GM19467 (cell line): ENCODE data around the gene FAU.
"Not testable (repeated sequence)": the region's sequence is repeated elsewhere in the genome, so short reads cannot be mapped to it uniquely, and the experiment has no call there.

Experiments used
- ATAC-seq: cut with Tn5 transposase; IDR thresholded peaks from one replicate; pipeline ENCODE4 v1.9.1; 2021; ENCODE audit warnings: mild to moderate bottlenecking, moderate library complexity; ENCODE audit not compliant: unreplicated experiment

Gene FAU

DNA sequence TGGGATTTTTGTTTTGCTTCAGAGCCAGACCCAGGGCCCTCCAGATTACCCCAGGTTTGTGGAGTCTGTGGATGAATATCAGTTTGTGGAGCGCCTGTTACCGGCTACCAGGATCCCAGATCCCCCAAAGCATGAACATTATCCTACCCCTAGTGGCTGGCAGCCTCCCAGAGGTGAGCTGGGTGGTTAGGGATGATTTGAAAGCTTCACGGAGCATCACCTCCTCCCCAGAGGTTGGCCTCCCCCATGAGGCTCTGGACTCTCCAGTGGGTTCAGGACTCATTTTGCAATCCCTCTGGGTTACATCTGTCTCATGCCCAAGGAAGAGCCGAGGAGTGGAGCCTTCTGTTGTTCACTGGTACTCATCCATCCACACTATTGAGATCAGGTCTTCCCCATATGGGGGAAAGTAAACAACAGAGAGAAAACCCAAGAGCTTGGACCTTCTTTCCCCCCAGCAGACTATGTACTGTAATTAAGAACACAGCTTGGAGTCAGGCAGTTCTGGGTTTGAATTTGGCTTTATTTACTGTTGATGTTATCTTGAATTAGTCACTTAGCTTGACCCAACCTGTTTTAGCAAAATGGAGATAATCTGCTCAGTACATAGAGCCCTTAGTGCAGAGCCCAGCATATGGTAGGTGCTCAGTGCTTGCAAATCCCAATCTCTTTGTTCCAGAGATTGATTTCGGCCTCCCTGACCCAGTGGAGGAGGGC, 2.7 kb upstream of the FAU start:
- ATAC-seq: no peak

DNA sequence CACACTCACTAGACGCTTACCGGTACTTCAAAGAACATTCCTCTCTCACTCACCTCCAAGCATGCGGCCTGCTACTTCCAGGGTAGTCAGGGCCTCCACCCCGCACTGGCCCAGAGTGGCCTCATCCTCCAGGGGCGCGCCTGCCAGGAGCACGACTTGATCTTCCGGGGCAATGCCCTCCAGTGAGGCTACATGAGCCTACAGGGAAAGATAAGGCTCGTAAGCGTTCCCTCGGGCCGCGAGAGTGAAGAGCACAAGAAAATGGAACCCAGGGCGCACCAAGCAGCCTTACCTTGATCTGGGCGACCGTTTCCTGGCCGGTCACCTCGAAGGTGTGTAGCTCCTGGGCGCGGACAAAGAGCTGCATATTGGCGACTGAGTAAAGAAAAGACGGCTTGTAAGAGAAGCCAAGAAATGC, 478 bp downstream of the FAU start:
- no peak for ATAC-seq

DNA sequence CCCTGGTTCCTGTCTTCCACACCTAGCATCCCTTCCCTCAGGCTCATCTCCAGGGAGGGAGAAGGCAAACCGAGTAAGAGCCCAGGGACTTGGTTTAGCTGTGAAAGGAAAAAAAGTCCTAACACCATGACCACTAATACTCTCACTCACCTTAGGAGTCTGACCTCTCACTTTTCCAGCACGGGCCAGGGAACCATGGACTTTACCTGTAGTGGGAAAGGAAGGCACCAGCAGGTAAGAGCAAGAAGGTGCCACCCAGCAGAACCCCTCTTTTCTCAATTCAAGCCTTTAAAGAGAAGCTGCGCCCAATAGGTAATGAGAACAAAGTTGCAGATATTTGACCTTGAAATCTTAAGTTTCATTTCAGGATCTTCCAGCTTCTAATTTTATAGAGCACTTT, 1.1 kb downstream of the FAU start:
- ATAC-seq: no peak

DNA sequence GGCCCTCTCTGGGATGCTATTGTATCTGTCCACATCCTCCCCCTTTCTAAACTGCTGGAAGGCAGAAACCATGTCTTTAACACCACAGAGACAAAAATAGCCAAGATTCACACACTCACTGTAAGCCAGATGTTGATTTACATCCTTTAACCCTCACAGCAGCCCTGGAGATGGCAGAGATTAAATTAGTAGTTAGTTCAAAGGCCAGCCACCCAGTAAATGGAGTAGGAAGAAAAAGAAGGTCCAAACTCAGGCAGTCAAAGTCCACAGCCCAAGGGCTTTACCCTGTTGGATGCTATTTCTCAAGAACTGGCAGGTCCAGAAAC, 2.3 kb downstream of the FAU start:
- ATAC-seq: no peak

DNA sequence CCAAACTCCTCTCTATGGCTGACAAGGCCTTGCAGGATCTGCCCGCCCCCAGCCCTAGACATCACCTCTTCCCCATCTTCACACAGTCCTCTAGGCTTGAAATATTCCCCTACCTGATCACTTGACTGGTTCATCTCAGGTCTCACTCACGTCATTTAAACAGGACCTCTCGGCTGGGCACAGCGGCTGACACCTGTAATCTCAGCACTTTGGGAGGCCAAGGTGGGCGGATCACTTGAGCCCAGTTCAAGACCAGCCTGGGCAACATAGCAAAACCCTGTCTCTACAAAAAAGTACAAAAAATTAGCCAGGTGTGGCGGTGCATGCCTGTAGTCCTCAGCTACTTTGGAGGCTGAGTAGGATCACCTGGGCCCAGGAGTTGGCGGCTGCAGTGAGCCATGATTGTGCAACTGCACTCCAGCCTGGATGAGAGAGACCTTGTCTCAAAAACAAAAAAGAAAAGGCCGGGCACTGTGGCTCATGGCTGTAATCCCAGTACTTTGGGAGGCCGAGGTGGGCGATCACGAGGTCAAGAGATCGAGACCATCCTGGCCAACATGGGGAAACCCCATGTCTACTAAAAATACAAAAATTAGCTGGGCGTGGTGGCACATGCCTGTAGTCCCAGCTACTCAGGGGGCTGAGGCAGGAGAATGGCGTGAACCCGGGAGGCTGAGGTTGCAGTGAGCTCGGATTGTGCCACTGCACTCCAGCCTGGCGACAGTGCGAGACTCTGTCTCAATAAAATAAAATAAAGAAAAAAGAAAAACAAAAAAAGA, 2.9 kb downstream of the FAU start:
- ATAC-seq: not testable (repeated sequence)

DNA sequence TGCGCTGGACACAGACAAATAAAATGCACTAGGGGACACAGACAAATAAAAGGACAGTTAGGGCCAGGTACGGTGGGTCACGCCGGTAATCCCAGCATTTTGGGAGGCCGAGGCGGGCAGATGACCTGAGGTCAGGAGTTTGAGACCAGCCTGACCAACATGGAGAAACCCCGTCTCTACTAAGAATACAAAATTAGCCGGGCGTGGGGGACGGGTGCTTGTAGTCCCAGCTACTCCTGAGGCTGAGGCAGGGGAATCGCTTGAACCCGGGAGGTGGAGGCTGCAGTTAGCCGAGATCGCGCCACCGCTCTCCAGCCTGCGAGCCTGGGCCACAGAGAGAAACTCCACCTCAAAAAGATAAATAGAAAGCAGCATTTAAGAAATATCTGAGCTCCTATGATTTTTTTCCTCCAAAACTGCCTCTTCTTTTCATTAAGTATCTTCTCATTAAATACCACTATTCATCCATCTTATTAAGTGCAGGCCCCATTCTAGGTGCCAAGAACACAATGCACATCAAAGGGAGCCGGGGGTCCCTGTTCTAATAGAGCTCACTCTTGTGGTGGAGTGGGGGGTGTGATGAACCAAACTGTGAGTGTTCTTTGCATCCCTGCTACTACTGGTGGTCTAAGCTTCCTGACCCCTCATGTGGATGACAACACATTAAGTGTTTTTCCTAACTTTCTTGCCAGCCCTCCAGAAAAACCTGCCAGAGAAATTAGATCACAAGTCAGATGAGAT, 3.7 kb downstream of the FAU start:
- no peak for ATAC-seq

DNA sequence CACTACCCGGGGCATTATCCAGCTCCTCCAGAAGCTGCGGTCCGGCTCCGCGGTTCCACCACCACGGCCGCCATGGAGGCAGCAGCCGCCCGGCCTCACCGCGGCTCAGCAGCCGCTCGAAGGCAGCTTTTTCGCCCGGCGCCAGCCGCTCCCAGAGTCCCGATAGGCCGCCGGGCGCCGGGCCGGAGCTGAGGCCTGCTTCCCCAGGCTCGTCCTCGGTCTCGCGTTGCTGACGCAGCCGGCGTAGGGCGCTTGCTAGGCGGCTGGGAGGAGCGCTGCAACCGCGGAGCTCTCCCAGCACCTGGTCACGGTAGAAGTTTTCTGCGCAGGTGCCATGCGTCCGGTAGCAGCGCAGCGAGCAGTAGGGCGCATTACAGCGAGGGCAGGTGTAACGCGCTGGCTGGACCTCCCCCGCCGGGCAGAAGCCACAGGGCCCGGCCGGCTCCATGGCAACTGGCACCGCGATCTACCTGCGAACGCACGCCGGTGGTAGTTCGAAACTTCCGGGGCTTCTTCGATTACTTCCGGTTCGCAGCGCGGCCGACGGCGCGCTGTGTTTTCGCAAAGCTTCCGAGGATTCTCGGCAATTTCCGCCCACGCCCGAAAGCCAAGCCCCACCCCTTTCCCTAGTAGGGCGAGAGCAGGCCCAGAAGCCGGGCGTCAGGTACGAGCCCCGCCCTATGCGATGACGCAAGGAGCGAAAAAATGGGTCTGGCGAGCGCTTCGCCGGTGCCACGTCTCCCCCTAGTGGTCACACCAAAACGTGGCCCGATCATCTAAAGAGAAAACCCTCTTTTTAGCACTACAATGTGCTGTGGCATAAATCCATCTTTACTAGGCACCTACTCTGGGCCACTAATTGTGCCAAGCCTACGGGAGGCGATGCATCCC, 4.5 kb downstream of the FAU start, which contains the start of gene ZNHIT2:
ZNHIT2 (minus strand) TSS at position 496 of the 891 bp plus-strand sequence; CDS start at position 448, 48 bp downstream.
- peak; percentile 49 for ATAC-seq

DNA sequence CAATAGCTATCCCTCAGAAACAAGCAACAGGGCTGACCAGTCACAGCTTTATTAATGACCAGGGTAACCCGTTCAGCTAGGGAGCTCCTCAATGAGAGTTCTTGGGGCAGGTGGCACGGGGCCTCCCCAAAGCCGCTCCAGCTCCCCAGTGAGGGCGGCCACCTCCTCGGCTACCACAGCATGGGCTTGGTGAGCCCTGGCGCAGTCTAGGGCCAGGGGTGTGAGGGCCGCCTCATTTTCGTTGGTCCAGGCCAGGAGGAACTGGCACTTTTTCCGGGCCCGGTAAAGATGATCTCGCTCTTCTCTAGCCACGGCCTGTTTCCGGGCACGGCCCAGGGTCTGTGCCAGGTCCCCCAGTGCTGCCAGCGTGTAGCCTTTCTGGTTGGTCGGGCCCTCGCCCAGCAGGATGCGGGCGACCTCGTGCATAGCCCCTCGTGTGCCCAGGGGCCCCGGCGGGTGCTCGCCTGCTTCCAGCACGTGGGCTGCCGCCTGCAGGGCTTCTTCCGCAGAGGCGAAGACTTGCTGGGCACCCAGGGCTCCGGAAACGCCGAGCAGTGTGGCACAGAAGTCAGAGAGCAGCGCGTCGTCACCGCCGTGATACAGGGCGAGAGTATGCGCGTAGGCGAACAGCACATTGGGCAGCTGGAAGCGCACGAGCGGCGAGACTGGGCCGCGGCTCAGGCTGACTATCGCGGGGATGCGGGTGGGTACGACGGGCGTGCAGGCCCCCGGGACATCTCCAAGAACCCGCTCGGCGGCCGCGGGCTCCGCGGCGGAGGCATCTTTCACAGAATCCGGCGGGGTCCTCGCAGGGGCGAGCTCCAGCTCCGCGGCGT, 5.3 kb downstream of the FAU start:
- no peak for ATAC-seq

DNA sequence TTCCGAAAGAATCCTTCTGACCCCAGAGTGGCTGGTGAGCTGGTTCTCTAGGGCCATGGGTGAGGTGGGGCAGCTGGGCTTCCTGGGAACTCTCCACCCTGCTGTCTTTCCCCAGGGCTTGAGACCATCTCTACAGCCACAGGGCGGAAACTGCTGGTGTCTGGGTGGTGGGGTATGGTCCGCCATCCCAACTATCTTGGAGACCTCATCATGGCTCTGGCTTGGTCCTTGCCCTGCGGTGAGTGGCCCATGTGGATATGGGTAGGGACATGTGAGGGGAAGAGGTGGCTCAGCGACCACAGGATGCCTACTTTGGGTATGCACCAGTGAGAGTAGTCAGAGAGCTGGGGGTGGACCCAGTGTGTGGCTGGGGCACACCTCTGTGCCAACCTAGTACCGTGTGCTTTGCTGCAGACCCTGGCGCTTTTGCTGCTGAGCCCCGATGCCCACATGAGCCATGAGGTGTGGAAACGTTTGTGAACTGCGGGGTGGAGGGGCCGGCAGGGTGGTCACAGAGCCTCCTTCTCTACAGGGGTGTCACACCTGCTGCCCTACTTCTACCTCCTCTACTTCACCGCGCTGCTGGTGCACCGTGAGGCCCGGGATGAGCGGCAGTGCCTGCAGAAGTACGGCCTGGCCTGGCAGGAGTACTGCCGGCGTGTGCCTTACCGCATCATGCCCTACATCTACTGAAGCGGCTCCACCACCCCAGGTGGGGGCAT, 6.4 kb downstream of the FAU start:
- no peak for ATAC-seq

DNA sequence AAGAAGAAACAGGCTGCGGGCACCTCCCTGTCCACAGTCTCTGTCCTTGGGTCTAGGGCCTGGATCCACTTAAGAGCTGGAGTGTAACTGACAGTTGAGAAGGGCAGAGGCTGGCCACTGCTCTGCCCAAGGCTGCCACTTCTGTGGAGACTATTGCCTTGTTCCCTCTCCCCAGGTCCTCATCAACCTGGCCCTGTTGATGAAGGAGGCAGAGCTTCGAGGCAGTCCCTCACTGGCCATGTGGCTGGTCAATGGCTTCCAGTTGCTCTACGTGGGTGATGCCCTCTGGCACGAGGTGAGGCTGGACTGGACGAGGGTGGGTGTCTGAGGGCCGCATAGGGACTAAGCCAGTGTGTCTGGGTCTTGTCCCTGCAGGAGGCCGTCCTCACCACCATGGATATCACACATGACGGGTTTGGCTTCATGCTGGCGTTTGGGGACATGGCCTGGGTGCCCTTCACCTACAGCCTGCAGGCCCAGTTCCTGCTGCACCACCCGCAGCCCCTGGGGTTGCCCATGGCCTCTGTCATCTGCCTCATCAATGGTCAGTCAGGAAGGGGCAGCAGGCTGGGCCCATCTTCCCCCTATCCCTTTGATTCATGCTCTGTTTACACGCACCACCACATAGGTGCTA, 7.3 kb downstream of the FAU start:
- no peak for ATAC-seq

DNA sequence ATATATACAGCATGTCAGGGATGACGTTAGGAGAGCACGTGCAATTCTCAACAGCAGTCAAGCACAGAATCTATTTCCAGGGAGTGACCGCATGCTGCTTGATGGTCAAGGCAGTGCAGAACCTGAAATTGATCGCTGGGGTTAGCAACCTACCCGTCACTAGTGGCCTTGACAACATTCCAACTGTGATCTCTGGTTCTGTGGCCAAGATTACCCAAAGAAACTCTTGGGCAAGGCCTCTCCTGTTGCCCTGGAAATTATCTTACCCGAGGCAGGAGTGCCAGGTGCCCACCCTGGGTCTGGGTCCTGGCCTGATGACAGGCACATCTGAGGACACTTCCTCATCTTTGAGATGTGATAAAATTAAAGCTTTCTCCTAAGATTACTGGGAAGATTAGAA, 8.1 kb downstream of the FAU start:
- ATAC-seq: no peak

DNA sequence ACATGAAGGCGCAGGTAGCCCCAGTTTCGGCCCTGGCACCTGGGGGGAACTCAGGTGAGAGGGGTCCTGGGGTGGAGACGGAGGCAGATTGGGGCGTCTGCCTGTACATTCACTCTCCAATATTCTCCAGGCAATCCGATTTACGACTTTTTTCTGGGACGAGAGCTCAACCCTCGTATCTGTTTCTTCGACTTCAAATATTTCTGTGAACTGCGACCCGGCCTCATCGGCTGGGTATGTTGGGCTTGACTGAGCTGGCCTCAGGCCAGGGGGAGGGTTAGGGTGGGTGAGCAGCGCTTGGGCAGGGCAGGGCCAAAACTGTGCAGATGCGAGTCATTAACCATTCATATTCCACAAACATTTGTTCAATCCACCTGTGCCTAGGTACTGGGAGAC, 8.6 kb downstream of the FAU start:
- ATAC-seq: no peak

DNA sequence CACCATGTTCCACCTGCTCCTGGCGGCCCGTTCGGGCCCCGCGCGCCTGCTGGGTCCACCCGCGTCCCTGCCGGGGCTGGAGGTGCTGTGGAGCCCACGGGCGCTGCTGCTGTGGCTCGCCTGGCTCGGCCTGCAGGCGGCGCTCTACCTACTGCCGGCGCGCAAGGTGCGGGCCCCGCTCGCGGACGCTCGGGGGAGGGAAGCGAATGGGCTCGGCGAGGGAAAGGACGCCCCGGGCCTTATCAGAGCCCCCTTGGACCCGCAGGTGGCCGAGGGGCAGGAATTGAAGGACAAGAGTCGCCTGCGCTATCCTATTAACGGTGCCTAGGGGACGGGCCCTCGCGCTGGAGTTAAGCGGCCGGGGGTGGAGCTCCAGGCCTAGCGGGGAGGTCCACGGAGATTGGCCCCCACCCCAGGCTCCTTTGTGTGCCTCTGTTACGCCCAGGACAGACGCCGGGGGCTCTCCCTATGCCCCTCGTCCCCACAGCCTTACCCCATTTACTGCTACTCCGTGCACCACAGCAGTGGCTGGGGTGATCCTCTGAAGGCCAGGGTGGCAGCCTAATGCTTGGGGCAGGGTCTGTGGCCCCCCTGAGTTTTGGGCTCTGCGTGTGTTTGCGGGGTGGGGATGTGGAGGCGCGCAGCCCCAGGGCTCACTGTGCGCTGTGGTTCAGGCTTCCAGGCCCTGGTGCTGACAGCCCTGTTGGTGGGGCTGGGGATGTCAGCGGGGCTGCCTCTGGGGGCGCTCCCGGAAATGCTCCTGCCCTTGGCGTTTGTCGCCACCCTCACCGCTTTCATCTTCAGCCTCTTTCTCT, 9.2 kb downstream of the FAU start:
- no peak for ATAC-seq

DNA sequence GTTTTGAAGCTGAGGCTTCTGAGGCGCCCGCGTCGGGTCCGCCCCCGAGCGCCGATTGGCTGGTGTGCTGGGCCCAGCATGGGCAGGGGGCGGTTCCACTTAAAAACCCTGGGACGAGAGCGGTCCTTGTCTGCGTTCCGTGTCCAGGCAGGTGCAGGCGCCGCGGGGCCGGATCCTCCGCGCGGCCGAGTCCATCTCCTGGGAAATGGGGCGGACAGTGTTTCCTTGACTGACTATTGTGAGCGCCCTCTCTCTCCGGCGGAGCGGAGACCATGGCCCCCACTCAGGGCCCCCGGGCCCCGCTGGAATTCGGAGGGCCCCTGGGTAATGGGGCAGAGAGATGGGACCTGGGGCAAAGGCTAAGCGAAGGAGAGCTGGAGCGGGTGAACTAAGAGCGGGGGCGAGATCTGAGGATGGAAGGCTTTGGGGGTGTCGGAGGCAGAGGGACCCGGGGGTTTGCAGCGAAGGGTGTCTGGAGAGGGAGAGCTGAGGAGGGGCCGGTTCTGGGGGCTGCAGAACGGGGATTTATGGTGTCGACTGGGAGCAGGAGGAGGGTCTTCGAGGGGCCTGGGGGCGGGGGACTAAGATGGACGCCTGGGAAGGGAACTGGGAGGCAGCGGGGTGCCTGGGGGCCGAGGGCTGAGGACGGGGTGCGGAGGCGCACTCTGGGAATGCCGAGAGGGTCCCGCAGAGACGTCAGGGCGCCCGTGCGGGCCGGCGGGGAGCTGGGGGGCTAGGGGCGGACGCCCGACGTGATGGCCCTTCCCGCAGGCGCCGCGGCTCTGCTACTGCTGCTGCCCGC, 10.0 kb downstream of the FAU start, which contains the start of gene TM7SF2:
TM7SF2 (plus strand) TSS at position 129 of the 802 bp plus-strand sequence; CDS start at position 273, 144 bp downstream.
- peak; percentile 57 for ATAC-seq

DNA sequence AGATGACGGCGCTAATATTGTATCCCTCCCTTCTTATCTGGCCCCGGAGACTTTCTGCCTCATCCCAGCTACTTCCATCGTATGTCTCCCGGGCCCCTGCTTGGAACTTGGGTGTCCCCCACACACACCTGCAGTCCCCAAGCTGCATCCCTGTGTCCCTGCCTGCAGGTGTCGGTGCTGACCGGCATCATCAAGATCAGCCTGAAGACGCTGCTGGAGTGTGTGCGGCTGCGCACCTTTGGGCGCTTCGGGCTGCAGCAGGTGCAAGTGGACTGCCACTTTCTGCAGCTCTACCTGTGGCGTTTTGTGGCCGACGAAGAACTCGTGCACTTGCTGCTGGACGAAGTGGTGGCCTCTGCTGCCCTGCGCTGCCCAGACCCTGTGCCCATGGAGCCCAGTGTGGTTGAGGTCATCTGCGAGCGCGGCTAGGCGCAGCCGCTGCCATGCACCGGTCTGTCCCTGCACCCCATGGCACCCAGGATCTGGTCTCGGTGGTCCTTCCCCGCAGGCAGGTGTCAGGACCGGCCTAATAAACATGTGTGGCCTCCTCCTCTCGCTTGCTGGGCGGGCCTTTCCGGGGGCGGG, 10.7 kb downstream of the FAU start:
- ATAC-seq: no peak

DNA sequence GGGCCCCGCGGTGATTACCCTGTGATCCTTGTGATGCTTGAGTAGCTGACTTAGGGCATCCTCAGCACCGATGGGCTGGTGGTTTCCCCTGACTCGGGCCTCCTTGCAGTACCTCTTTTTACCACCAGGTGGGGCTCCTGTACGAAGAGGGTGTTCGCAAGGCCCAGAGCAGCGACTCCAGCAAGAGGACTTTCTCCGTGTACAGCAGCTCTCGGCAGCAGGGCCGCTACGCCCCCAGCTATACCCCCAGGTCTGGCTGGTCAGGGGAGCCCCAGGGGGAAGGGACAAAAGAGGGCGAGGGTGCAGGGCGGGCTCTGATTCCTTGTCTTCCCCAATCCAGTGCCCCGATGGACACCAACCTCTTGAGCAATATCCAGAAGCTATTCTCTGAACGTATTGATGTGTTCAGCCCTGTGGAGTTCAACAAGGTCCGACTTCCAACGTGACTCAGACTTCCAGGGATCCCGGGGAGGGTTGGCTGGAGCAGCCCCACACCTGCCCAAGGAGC, 11.5 kb downstream of the FAU start:
- ATAC-seq: no peak
